DND-41 (cell line): Measurements from ENCODE around the gene TCF7L1.

Source experiments
- ATAC-seq: fragments of 200-7000 bp; cut with Tn5 transposase; 3 replicates; pipeline ENCODE4 v1.9.1; 2021; ENCODE audit warnings: low read depth; ENCODE audit not compliant: insufficient read depth
- DNase-seq: peaks from one replicate; pipeline ENCODE4 v3.0.0-alpha.2; 2020
- H2AFZ ChIP-seq: 2 replicates; pipeline ENCODE4 v1.6.0; 2012; ENCODE audit warnings: low read depth, low read length
- H3K27ac ChIP-seq: 2 replicates; pipeline ENCODE4 v1.5.1; 2012; ENCODE audit warnings: low read length, inconsistent platforms
- H3K27me3 ChIP-seq: fragments of 200-600 bp; sonication (generic); 2 replicates; pipeline ENCODE4 v1.6.0; 2012; ENCODE audit warnings: low read length, mild to moderate bottlenecking, inconsistent platforms; ENCODE audit not compliant: insufficient read depth, poor library complexity
- H3K36me3 ChIP-seq: 2 replicates; pipeline ENCODE4 v1.5.1; 2012; ENCODE audit warnings: low read length, inconsistent platforms; ENCODE audit not compliant: insufficient read depth
- H3K4me1 ChIP-seq: 2 replicates; pipeline ENCODE4 v1.5.1; 2012; ENCODE audit warnings: mild to moderate bottlenecking, low read length; ENCODE audit not compliant: insufficient read depth
- H3K4me2 ChIP-seq: 2 replicates; pipeline ENCODE4 v1.6.0; 2012; ENCODE audit warnings: mild to moderate bottlenecking, moderate library complexity, low read length, inconsistent platforms; ENCODE audit not compliant: insufficient read depth
- H3K4me3 ChIP-seq, 2 experiments: fragments of 200-600 bp in 1 of 2; shearing (Covaris generic) in 1 of 2; 2 replicates each; pipeline ENCODE4 v1.5.1; 2012 to 2016; ENCODE audit warnings: inconsistent platforms in 2 of 2, low read length in 2 of 2, mild to moderate bottlenecking in 2 of 2, low read depth in 1 of 2, moderate library complexity in 1 of 2
- H3K79me2 ChIP-seq: 2 replicates; pipeline ENCODE4 v1.6.0; 2012; ENCODE audit warnings: low read length, inconsistent platforms; ENCODE audit not compliant: insufficient read depth
- H3K9ac ChIP-seq: 2 replicates; pipeline ENCODE4 v1.6.0; 2012; ENCODE audit warnings: low read depth, mild to moderate bottlenecking, inconsistent platforms, low read length, moderate library complexity
- H3K9me3 ChIP-seq: 2 replicates; pipeline ENCODE4 v1.5.1; 2012; ENCODE audit warnings: low read length, moderate library complexity, mild to moderate bottlenecking, inconsistent platforms; ENCODE audit not compliant: insufficient read depth, severe bottlenecking
- H4K20me1 ChIP-seq: 2 replicates; pipeline ENCODE4 v1.6.0; 2012; ENCODE audit warnings: low read length; ENCODE audit not compliant: insufficient read depth
- CTCF ChIP-seq: IDR thresholded peaks from 2 replicates; pipeline ENCODE4 v1.5.1; 2012; ENCODE audit warnings: borderline replicate concordance, low read length, moderate library complexity, mild to moderate bottlenecking; ENCODE audit not compliant: poor library complexity, severe bottlenecking; ENCODE audit errors: extremely low read depth
- EZH2 ChIP-seq: IDR thresholded peaks from 3 replicates; pipeline ENCODE4 v1.6.1; 2012; ENCODE audit warnings: borderline replicate concordance, low read depth, mild to moderate bottlenecking, moderate library complexity, low read length, inconsistent platforms; ENCODE audit not compliant: severe bottlenecking

TCF7L1 gene

DNA sequence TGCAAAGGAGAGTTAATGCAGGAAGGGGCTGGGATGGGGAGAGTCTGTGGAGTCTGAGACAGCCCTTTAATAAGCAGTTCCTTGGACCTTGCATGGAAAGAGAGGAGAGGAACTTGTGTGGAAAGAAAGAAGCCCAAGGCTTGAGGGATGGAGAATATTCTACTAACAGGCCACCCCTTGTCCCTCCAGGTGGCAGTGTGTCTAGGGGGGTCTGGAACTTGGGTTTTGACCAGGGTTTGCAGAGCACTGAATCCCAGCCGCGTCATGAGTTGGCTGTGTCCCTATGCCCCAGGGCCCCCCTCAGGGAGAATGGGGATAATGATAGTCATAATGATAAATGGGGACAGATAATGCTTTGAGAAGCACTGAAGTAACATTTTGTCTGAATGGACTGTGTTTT is 15.0 kb downstream of the TCF7L1 start:
- H3K4me2 ChIP-seq: no peak overlapping the region
- H3K9ac ChIP-seq: no peak overlapping the region
- no peaks in the 10 kb centered on the region for H3K36me3 ChIP-seq
- ATAC-seq (no peak), DNase-seq (no peak)
- no peaks in the 10 kb centered on the region for H3K4me1 ChIP-seq
- H4K20me1 ChIP-seq: no peaks in the 10 kb centered on the region
- H3K4me3 ChIP-seq: no peak overlapping the region
- H3K79me2 ChIP-seq: no peaks in the 10 kb centered on the region
- no peak overlapping the region for H2AFZ ChIP-seq
- TF ChIP-seq EZH2 (no peak), CTCF (peak; percentile 3)
- H3K27ac ChIP-seq: no peak overlapping the region
- H3K9me3 ChIP-seq: no peaks in the 10 kb centered on the region
- H3K27me3 ChIP-seq: peaks cover 14% of the 10 kb centered on the region

GRCh38 chr2:85151026-85151425 is 17.8 kb downstream of the TCF7L1 start:
- Histone ChIP-seq H3K27me3 (peaks cover 9% of the 10 kb centered on the region), H3K4me3 (no peak overlapping the region)

GRCh38 chr2:85152895-85153294 is 19.7 kb downstream of the TCF7L1 start:
- no peak for TF ChIP-seq CTCF
- TF ChIP-seq EZH2: no peak
- H3K9me3 ChIP-seq: no peaks in the 10 kb centered on the region
- no peaks in the 10 kb centered on the region for H4K20me1 ChIP-seq
- H3K4me3 ChIP-seq: no peak overlapping the region
- no peaks in the 10 kb centered on the region for H3K4me1 ChIP-seq
- H3K27ac ChIP-seq: no peak overlapping the region
- no peak overlapping the region for H3K9ac ChIP-seq
- H3K36me3 ChIP-seq: no peaks in the 10 kb centered on the region
- H3K4me2 ChIP-seq: no peak overlapping the region
- H2AFZ ChIP-seq: no peak overlapping the region
- H3K79me2 ChIP-seq: no peaks in the 10 kb centered on the region
- no peak for ATAC-seq
- H3K27me3 ChIP-seq: peaks cover 5% of the 10 kb centered on the region
- DNase-seq: no peak

More at GRCh38 chr2:85151026-85151425, 17.8 kb downstream of the TCF7L1 start:
- Histone ChIP-seq H3K79me2 (no peaks in the 10 kb centered on the region), H3K4me1 (no peaks in the 10 kb centered on the region), H3K4me2 (no peak overlapping the region), H3K27ac (no peak overlapping the region), H3K9me3 (no peaks in the 10 kb centered on the region), H2AFZ (no peak overlapping the region), H4K20me1 (no peaks in the 10 kb centered on the region), H3K9ac (no peak overlapping the region), H3K36me3 (no peaks in the 10 kb centered on the region)
- ATAC-seq (no peak), DNase-seq (no peak)
- TF ChIP-seq EZH2 (no peak), CTCF (no peak)
